Activated CD4-positive, alpha-beta T cell treated with anti-CD3 and anti-CD28 coated beads, Interleukin-2, amount 50 U/mL, for 1 hour (primary cell): Measurements from ENCODE around the gene ACOX2.
"Not testable (repeated sequence)": the region's sequence is repeated elsewhere in the genome, so short reads cannot be mapped to it uniquely, and the experiment has no call there.

Source experiments
- DNase-seq: peaks from one replicate; pipeline ENCODE4 v3.0.0-alpha.2; 2020

ACOX2 gene

DNA sequence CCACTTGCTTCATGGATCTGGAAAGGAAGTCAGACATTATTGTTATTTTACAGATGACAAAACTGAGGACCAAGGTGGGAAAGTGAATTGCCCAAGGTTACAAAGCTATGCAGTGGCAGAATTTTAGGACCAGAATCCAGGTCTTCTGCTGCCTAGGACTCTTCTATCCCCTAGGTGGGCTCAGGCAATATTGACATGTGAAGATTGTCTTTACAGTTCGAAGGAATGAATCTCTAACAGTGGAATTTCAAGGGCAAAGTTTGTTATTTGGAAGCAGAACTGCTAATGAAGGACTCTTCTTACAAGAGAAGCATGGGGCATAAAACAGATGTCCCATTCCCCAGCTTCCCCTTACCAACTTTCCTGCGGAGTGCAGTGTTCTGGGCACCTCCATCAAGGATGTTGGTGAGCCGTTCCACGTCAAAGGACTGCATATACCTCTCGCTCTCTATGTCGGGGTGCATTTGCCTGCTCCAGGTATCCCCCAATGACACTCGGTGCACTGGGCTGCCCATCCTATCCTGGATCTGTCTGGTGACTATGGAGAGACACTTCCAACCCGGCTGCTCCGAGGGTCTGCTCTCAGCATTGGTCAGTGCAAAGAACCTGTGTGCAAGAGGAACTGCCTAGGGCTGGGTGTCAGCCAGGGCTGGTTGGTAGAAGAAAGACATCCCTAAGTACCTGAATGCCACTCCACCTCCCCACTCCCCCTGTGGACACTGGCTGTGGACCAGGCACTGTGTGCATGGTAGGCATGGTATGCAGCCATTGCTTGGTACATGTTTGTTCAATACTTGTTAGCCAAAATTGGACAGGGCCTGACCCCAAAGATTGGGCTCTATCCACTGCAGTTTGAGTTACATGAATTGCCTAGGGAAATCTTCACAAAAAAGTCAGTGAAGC is 2.1 kb downstream of the ACOX2 start:
- DNase-seq, result no peak

DNA sequence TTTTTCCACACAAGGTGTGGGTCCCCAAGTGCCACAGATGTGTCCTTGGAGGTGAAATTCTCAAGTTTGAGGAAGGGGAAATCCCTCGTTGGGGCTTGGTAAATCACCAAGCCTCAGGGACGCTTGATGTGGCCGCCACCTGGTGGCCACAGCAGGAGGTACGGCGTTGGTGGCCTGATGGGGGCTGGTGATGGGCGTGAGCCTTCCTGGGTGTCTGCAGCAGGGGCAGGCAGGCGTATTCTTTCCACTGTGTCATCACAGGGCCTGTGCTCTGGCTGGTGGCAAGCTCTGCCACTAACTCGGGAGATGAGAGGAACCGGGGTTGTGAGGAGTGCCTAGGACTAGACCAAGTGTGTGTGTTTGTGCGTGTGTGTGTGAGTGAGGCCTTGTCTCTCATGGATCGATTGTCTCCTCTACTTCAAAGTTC is 4.2 kb downstream of the ACOX2 start:
- DNase-seq, result peak; percentile 75

DNA sequence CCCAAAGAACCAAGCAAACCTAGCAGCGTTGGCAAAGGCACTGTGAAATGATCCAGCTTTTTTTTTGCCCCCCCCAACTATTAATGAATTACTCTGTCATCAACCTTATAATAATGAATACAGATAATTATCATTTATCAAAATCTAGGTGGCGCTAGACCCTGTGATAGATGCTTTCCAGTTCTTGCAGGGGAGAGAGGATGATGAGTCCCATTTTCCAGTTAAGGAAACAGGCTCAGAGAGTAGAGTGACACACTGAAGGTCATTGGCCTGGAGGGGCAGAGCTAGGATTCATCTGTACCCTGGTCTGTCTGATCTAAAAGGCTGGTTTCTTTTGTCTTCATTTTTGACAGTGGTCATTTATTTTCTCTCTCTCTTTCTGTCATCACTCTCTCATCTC is 5.0 kb downstream of the ACOX2 start:
- no peak for DNase-seq

DNA sequence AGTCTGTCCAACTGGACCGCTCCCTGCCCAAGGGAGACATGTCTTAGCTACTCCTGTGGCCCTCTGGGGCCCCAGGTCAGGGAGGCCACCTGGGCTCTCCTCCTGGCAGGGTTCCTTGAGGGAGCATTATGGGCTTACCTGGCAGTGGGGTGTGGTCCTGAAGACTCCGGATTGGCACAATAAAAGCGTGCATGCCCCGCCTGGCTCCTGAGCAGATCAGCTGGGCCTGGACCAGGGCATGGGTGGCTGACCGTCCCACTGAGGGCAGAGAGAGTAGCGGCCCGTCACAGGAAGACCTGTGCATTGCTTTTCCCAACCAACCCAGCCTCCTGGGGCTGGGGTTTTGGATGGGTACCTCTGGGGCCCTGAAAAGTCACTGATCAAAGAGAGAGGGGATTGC is 5.4 kb downstream of the ACOX2 start:
- no peak for DNase-seq

DNA sequence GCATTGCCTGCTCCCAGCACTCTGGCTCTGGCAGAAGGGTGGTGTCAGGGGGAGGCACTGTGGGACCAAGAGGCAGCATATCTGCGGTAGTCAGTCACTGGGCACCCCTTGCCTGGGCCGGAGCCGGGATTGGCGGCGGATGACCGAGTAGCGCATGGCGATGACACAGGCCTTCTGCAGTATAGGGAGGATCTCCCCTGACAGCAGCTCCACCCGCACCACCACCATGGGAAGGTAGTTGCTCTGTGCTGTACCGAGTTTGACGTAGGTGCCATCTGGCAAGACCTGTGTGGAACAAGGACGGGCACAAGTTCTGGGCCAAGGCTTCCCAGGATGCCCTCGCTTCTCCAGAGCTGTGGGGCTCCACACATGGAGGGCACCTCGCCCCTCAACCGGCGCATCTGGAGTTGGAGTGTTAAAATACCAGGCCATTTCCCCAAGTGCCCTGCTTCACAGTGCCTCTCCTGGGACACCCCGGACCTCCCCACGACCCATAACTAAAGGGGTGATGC is 6.6 kb downstream of the ACOX2 start:
- DNase-seq, result no peak

DNA sequence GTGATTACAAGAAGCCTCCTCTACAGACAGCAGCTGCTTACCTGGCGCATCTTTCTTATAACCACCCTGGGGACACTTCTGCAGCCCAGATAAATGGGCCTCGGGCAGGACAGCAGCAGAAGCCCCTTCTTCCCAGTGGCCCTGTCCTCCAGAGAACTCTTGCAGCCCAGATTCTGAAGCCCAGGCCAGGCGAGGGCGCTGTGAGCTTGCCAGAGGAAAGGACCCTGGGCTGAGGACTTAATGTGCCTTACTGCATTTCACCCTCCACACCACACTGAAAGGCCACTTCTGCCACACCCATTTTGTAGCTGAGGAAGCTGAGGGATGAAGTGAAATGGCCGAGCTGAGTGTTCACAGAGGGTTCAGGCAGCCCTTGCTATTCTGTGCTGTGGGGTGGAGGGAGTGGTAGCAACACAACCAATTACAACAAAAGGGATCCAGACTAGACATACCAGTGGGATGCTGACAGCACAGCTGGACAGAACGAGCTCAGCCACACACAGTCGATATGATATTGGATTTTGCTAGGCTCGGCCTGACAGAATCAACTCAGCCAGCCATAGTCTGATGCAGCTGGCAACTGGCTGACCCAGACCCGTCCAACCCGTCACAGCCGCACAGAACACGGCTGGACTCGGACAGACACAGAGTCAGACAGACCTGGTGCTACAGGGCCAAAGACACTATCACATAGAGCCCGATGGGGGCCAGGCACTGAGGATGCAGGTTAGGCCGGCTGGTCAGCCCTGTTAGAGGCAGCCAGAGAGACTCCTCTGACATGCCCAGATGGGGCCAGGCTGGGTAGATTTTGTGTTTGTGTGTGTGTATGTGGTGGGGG is 7.3 kb downstream of the ACOX2 start:
- DNase-seq, result no peak

DNA sequence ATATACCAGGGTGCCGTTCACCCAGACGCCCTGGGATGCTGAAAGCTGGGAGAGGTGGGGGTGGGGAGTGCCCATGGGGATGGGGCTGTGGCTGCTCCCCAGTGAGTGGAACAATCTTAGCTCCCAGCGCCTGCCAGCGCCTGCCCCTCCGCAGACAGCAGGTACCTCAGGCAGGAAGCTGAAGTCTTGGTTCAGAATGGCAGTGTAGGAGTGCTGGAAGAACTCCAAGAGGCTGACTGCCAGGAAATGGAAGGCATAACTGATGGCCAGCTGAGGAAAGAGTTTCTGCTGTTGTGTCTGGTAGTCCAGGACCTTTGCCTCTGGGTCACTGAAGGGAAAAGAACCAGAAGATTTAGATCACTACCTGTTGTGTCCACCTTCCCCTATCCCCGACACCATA is 8.4 kb downstream of the ACOX2 start:
- no peak for DNase-seq

DNA sequence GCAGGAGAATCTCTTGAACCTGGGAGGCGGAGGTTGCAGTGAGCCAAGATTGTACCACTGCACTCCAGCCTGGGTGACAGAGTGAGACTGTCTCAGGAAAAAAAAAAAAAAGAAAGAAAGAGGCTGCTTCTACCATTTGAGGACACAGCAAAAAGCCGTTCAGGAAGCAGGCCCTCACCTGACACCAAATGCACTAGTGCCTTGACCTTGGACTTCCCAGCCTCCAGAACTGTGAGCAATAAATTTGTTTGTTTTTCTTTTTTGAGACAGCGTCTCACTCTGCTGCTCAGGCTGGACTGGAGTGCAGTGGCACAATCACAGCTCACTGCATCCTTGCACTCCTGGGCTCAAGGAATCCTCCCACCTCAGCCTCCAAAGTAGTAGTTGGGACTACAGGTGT is 9.6 kb downstream of the ACOX2 start:
- DNase-seq, result not testable (repeated sequence)

DNA sequence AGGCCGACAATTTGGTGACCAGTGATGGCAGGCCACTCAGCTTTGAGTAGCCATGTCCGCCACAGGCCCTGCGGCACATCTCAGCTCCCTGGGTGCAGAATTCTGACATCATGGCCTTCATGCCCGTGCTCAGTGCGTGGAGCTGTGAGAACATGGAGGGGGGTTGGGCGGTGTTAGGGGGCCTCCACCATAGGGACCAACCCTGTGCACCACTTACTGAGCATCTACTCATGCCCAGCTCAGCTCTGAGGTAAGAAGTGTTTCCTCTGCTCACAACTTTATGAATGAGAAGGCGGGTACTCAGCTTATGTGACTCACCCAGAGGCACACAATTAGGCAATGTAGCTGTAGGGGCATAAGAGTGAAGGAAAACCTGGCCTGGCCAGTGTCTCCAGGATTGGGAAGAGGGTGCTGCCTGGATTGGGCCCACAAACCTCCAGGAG is 10.5 kb downstream of the ACOX2 start:
- no peak for DNase-seq

DNA sequence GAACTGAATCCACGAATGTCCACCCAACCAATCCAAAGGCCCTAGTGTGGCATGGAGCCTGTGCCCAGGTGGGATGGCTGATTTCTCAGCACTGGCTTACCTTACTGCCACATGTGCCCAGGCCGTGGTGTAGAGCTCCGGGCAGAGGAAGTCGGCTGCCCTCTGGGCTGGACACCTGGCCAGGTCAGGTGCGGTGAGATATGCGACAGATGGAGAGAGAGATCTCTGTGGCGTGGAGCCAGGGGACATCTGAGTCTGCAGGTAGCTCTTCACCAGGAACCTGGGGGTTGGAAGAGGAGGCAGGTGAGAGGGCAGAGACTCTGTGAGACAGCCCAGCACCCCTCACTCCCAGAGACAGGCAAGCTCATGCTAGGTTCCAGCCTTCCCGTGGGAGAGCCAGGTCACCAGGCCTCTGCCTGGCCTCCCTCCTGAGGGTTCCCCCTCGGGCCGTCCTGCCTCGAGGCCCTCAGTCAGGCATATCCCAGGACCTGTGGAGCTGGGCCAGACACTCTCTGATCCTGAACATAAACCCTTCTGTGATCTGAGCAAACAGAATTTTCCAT is 12.6 kb downstream of the ACOX2 start:
- no peak for DNase-seq

DNA sequence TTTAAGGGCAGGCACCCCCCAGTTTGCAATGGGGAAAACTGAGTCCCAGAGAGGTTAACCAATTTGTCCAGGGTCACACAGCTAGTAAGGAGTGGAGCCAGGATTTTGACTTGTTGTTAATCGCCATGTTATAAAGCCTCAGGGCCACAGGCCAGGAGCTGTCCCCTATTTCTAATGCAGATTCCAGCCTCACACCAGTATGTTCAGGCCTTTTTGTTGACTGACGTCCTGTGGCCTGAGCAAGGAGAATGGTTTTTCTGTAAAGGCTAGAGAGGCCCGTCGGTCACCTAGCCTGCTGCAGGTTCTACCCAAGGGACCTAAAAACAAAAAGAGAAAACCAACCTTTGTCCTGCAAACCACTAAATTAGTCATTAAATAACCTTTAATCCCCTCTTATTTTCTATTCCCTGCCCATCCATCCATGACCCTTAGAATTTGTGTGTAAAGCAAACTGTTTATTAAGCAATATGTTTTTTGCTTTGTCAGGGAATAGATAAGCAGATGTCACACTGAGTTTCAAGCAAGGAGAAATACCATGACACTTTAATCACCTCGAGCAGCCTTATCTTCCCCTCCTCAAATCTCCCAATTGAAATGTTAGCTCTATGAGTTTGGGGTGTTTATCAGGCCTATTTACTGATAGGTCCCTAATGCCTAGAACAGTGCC is 14.1 kb downstream of the ACOX2 start:
- DNase-seq, result no peak

DNA sequence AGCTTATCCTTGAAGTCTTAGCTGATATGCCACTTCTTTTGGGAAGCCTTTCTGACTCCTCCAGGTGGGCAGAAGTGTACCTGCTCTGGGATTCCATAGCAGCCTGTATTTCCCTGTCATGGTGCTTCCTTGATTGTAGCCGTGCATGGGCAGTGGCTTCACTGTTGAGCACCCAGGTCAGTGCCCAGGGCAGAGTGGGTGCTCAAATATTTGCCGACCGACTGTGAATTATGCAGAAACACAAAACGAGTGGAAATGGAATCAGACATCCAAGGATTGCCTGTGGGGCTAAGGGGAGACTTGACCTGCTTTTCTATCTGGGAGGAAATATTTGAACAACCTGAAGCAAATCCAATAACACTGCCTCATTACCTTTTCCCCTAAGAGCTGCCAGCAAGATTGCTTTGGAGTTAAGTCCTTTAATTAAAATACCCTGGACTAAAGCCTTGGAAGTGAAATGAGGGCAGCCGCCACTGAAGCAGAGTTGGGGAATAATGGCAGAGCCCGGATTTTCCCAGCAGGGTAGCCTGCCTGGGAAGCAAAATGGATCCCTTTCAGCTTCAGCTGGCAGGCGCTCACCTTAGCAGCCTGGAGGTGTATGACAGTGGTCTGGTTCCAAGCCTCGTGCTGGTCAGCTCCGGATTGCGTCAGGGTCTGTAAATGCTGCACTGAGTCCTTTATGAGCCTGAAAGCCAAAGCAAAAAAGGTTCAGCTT is 14.9 kb downstream of the ACOX2 start:
- DNase-seq, result no peak

DNA sequence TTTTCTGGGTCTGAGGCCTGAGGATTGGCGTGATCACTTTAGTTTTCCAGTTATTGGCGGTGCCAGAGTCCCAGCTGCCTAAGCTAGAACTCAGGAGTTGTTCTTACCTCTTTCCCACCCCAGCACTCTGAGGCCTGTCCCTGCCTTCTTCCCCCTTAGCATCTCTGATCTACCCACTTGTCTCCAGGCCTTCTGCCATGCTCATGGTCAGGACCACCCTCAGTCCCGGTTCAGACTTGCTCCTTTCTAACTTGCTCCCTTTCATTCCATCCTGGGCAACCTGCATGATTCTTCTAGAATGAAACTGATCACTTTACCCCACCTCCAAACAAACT is 15.7 kb downstream of the ACOX2 start:
- DNase-seq, result no peak

DNA sequence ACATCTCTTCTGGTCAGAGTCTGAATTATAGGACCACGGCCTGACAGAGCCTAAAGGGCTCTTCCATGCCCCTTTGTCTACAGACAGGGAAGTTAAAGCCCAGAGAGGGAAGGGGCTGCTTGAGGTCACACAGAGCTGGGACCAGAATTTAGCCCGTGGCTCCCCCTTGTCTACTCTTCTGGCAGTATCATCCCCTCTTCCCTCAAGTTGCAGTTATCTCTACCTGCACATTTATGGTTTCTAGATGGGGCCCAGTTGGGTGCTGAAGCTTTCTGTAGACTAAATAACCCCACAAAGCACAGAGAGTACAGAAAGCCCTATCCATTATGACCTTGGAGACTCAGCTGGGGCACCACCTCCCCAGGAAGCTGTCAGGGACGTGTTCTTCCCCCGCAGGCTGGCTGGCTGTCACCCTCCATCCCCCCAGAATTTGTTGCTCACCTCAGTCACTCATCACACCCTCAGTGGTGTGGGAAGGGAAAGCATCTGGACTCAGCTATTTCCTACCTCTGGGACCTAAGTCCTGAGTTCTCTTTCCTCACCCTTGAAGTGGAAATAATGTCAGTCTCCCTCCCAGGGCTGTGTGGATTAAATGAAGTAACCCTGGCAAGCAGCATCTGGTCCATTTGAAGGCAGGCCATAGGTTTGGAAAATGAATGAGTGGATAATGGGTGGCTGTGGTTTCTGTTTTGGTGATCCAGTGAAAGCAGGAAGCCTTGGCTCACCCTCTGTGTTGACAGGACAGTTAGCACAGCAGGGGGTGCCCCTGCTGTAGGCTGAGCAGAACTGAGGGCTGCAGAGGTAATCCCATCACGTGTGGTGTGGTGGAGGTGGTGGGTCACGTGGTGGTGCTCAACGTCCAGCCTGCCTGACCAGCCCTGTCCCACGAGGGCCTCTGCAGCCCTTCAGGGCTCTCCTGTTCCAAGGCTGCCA is 16.3 kb downstream of the ACOX2 start:
- no peak for DNase-seq

DNA sequence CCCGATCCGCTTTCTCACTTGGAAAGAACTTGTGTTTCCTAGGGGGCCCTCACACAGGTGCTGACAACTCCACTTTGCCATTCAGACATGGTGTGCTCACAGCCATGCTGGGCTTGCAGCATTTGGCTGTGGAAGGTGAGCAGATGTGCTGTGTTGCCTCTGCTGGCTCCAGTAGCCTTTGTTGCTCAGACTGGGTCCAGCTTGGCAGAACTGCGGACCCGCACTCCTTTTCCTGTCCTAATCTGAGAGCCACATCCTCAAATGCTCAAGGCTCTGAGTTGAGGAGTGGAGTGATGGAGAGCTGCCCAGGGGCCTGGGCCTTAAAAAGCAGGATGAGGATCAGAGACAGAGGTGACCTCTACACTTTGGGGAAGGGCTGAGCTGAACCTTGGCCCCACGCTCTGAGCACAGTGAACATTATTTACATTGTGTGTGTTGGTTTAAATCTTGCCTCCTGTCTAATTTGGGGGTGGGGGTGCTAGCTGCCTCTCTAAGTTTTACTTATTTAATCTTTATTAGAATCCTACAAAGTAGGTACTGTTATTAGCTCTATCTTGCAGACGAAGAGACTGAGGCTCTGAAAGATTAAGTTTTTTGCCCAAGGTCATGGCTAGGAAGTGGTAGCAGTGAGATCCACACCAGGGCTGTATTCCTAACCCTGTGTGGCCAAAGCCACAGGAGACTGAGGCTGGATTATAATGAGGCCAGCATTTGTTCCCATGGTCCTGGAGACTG is 17.2 kb downstream of the ACOX2 start:
- DNase-seq, result no peak

DNA sequence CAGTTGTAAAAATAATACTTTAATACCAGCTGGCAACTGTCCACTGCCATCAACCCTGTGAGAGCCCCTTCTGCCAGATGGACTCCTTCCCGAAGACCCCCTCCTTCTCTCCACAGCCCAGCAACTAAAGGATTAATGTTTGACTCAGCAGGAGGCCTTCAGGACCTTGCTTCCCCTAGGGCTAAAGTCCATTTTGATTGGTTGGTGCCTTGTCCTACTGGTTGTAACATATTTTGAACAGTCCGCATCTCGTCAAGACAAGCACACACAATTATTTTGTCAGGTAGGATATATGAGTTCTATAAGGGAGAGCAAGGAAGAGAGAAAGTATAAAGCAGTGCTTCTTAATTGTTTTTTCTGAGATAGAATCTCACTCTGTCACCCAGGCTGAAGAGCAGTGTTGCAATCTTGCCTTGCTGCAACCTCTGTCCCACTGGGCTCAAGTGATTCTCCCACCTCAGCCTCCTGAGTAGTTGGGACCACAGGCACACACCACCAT is 18.6 kb downstream of the ACOX2 start:
- DNase-seq, result no peak

DNA sequence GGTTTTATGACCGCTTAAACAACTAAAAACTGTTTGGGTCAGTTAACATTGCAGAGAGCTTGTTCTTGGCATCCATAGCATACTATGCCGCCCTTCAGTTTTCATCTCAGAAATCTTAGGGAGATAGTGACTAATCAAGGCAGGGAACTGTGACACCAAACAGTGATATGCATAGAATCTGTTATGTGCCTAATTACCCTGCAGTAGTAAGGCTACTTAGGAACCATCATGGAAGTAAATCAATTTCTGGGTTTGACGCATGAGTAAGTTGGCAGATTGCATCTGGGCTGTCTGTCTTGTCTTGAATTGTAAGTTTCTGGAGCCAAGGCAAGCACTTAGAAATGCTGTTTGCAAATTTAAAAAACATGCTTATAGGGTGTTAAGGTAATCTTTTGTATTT is 22.6 kb downstream of the ACOX2 start:
- no peak for DNase-seq

DNA sequence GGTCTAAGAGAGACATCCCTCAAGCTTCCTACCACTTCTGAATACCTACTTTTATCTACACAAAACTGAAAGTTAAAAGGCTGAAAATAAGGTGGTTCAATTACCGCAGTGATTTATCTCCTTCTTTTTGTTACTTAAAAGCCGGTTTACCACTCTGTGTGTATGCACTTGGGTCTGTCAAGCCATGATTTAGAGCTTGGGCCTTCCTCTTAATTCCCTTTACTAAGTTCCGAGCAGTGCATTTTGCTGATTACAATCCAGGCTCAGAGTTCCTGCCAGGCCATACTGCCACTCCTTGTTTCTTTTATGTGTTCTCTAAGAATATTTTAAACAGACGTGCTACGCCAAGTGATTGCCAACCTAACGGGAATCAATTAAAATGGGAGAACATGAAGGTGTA is 28.6 kb downstream of the ACOX2 start:
- no peak for DNase-seq

DNA sequence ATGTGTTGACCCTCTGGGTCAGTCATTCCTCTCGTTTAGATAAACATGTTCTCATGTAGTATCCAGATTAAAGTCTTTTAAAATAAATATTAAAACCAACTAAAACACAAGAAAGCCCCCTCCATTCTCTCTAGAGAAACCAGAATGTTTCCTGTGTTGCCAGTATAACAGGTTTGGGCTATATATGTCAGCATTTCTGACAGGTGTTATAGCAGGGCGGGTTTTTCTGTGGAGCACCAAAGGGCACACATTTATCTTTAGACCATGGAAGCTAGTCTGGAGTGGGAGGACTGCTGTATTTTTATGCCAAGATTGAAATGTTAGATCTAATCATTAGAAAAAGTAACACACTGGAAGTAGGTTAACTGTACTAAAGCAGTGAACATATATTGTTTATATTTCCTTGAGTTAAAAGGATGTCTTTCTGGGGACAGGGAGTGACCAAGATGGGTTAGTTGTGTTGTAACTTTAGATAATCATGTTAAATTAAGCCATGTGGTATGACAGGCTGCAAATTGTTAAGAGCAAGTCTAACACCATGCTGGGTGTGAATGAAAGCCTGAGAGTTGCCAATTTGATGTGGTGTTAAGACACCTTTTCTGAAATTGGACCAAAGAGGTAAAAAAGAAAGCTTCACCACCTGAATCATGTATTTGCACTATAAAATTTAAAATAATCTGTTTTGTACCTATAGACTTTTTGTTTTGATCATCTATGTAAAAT is 29.5 kb downstream of the ACOX2 start:
- DNase-seq, result no peak

DNA sequence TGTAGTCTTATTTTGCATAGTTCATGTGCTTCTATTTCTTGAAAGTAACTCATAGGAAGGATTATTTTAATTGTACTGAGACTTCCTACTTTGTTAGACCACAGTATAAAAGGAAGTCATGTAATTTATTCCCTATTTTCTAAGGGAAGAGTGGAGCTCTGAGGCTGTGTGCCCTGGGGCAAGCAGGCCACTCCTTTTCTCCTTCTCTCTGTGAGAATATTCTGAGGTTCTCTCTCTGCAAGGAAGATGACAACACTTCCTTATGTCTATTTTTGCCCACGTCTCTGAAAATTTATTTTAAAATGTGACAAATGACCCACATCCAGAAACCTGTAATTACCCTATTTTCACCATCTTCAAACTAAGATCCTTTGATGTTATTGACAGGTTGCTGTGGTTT is 34.1 kb downstream of the ACOX2 start:
- DNase-seq, result no peak
